HG02840 (cell line): ENCODE data around the gene PTPN1.
A peak's percentile ranks its signal among the peaks of the same experiment; 100 is the strongest.

Experiments used
- ATAC-seq: cut with Tn5 transposase; IDR thresholded peaks from one replicate; pipeline ENCODE4 v1.9.1; 2021; ENCODE audit warnings: mild to moderate bottlenecking, moderate library complexity, moderate number of reproducible peaks; ENCODE audit not compliant: unreplicated experiment, low FRiP score

The PTPN1 gene

GRCh38 chr20:50569864-50570836 is 60.0 kb downstream of the PTPN1 start:
- ATAC-seq: peak; percentile 59

- ATAC-seq: no peak
Observed at GRCh38 chr20:50571466-50571865, 61.3 kb downstream of the PTPN1 start.

GRCh38 chr20:50572938-50573777 is 63.0 kb downstream of the PTPN1 start:
- ATAC-seq: no peak

- no peak for ATAC-seq
Observed at GRCh38 chr20:50574108-50574507, 63.9 kb downstream of the PTPN1 start.

- ATAC-seq: no peak
Observed at GRCh38 chr20:50574586-50574985, 64.4 kb downstream of the PTPN1 start.

- ATAC-seq: no peak
Observed at GRCh38 chr20:50575865-50576720, 65.9 kb downstream of the PTPN1 start.

GRCh38 chr20:50577175-50578018 is 67.2 kb downstream of the PTPN1 start:
- no peak for ATAC-seq

GRCh38 chr20:50578061-50578777 is 68.0 kb downstream of the PTPN1 start:
- no peak for ATAC-seq

GRCh38 chr20:50578778-50579165 is 68.6 kb downstream of the PTPN1 start:
- no peak for ATAC-seq

GRCh38 chr20:50579511-50579910 is 69.3 kb downstream of the PTPN1 start:
- no peak for ATAC-seq

GRCh38 chr20:50580016-50580747 is 70.0 kb downstream of the PTPN1 start:
- ATAC-seq: no peak

GRCh38 chr20:50580842-50581544 is 70.8 kb downstream of the PTPN1 start:
- no peak for ATAC-seq

GRCh38 chr20:50582092-50582491 is 71.9 kb downstream of the PTPN1 start:
- ATAC-seq: no peak

GRCh38 chr20:50582591-50583234 is 72.5 kb downstream of the PTPN1 start:
- ATAC-seq: no peak

- no peak for ATAC-seq
Observed at GRCh38 chr20:50583442-50584150, 73.4 kb downstream of the PTPN1 start.

- ATAC-seq: no peak
Observed at GRCh38 chr20:50584687-50585086, 74.5 kb downstream of the PTPN1 start.
